GM12878 (cell line): ENCODE results near the gene LUZP2. TPM values are rescaled to one million over a fixed set of nuclear protein-coding genes. Genes with fewer than 3 reads are reported as not detected.

Experiments used
- ATAC-seq: fragments of 200-7000 bp; cut with Tn5 transposase; 3 replicates; pipeline ENCODE4 v1.9.1; 2020; ENCODE audit warnings: mild to moderate bottlenecking, moderate library complexity
- BruUV-seq: library from RNA; stranded (reverse); fragments of 400-500 nt; replicated peaks from 2 replicates; lab custom pipeline; 2021; lab: Mats Ljungman, UMichigan
- CTCF ChIA-PET: fragments of 300-600 bp; sonication (Branson Sonifier 250); formaldehyde crosslinking; extraction: SDS; loops from one replicate; lab custom pipeline; 2021; ENCODE audit warnings: inconsistent platforms; lab: Yijun Ruan, JAX
- POLR2A ChIA-PET: fragments of 350-600 bp; formaldehyde crosslinking; extraction: SDS; loops from one replicate; lab custom pipeline; 2021; ENCODE audit warnings: inconsistent platforms; lab: Charles Lee
- RAD21 ChIA-PET: fragments of 300-600 bp; sonication (Branson Sonifier 250); formaldehyde crosslinking; loops from one replicate; lab custom pipeline; 2023; ENCODE audit warnings: antibody characterized with exemption; ENCODE audit not compliant: unreplicated experiment; lab: Charles Lee
- SMC1A ChIA-PET: fragments of 300-600 bp; sonication (Branson Sonifier 250); formaldehyde crosslinking; loops from one replicate; lab custom pipeline; 2023; ENCODE audit not compliant: unreplicated experiment, uncharacterized antibody; lab: Charles Lee
- DNase-seq: peaks from one replicate; pipeline ENCODE4 v3.0.0-alpha.2; 2011; ENCODE audit warnings: low read depth, low spot score
- FAIRE-seq: peaks from 3 replicates; lab custom pipeline; 2011; peaks lifted over from hg19 to GRCh38; lab: Jason Lieb, UNC
- H2AFZ ChIP-seq: 2 replicates; pipeline ENCODE4 v1.6.0; 2011; ENCODE audit warnings: low read depth, low read length, control low read depth; ENCODE audit not compliant: control insufficient read depth
- H3K27ac ChIP-seq: 2 replicates; pipeline ENCODE4 v1.5.1; 2011; ENCODE audit warnings: control low read depth; ENCODE audit not compliant: control insufficient read depth, insufficient read depth
- H3K27me3 ChIP-seq, 2 experiments: replicated peaks in 1 of 2; 2 replicates each; pipeline versions ENCODE4 v1.6.0 to v1.6.1; 2011; ENCODE audit warnings: low read length in 1 of 2; ENCODE audit not compliant: control insufficient read depth in 2 of 2, insufficient read depth in 2 of 2
- H3K36me3 ChIP-seq, 2 experiments: 2 replicates each; pipeline ENCODE4 v1.5.1; 2011; ENCODE audit warnings: low read length in 1 of 2; ENCODE audit not compliant: control insufficient read depth in 2 of 2, insufficient read depth in 2 of 2
- H3K4me1 ChIP-seq: 2 replicates; pipeline ENCODE4 v1.6.1; 2011; ENCODE audit warnings: mild to moderate bottlenecking, low read length, moderate library complexity, mixed read lengths; ENCODE audit not compliant: control insufficient read depth, insufficient read depth
- H3K4me2 ChIP-seq: 2 replicates; pipeline ENCODE4 v1.6.0; 2011; ENCODE audit warnings: control low read depth; ENCODE audit not compliant: control insufficient read depth, insufficient read depth
- H3K4me3 ChIP-seq: fragments of 200-600 bp; sonication (generic); 2 replicates; pipeline ENCODE4 v1.5.1; 2016
- H3K79me2 ChIP-seq: 2 replicates; pipeline ENCODE4 v1.6.0; 2011; ENCODE audit warnings: low read length; ENCODE audit not compliant: control insufficient read depth, insufficient read depth
- H3K9ac ChIP-seq: 2 replicates; pipeline ENCODE4 v1.8.0; 2011; ENCODE audit warnings: low read length, control low read depth, mixed read lengths; ENCODE audit not compliant: control insufficient read depth, insufficient read depth
- H3K9me3 ChIP-seq: replicated peaks from 3 replicates; pipeline ENCODE4 v1.5.1; 2011; ENCODE audit warnings: mild to moderate bottlenecking, low read length; ENCODE audit not compliant: control insufficient read depth, insufficient read depth
- H4K20me1 ChIP-seq: 2 replicates; pipeline ENCODE4 v1.6.0; 2011; ENCODE audit not compliant: control insufficient read depth, insufficient read depth
- CBX3 ChIP-seq: fragments of 200-600 bp; sonication (generic); IDR thresholded peaks from 2 replicates; pipeline ENCODE4 v1.6.1; 2016; ENCODE audit warnings: low read depth, borderline replicate concordance
- CEBPB ChIP-seq, 2 experiments: fragments of 150-350 bp in 1 of 2; IDR thresholded peaks; 2 replicates each; pipeline ENCODE4 v1.6.1; 2012 to 2014; ENCODE audit warnings: low read depth in 2 of 2, low read length in 2 of 2, borderline replicate concordance in 1 of 2, inconsistent platforms in 1 of 2
- CREB1 ChIP-seq: IDR thresholded peaks from 2 replicates; pipeline ENCODE4 v1.6.1; 2012; ENCODE audit warnings: low read depth, mild to moderate bottlenecking, inconsistent platforms
- LARP7 ChIP-seq: fragments of 450-650 bp; IDR thresholded peaks from 2 replicates; pipeline ENCODE4 v1.6.1; 2017; ENCODE audit warnings: mild to moderate bottlenecking
- MTA3 ChIP-seq: IDR thresholded peaks from 2 replicates; pipeline ENCODE4 v1.6.1; 2012; ENCODE audit warnings: low read length, inconsistent platforms, borderline replicate concordance
- POU2F2 ChIP-seq: IDR thresholded peaks from 3 replicates; pipeline ENCODE4 v1.6.1; 2011; ENCODE audit warnings: low read depth, mild to moderate bottlenecking, low read length, borderline replicate concordance
- RAD21 ChIP-seq: IDR thresholded peaks from 2 replicates; pipeline ENCODE4 v1.6.1; 2011; ENCODE audit warnings: mild to moderate bottlenecking, low read depth, low read length, moderate library complexity; ENCODE audit not compliant: insufficient read depth
- RELA ChIP-seq: fragments of 450-650 bp; IDR thresholded peaks from 2 replicates; pipeline ENCODE4 v1.8.0; 2014; ENCODE audit warnings: borderline replicate concordance; ENCODE audit not compliant: partially characterized antibody
- SMARCA5 ChIP-seq: fragments of 450-650 bp; IDR thresholded peaks from 2 replicates; pipeline ENCODE4 v1.6.1; 2017; ENCODE audit warnings: mild to moderate bottlenecking
- ZNF217 ChIP-seq: fragments of 450-650 bp; IDR thresholded peaks from 2 replicates; pipeline ENCODE4 v1.6.1; 2017; ENCODE audit warnings: antibody characterized with exemption, mild to moderate bottlenecking
- ZNF274 ChIP-seq: IDR thresholded peaks from one replicate; pipeline ENCODE4 v1.8.0; 2011; ENCODE audit not compliant: insufficient read length, insufficient read depth
- WGBS: methylation state at CpG from one replicate; pipeline ENCODE4 v1.1.6; 2016; ENCODE audit warnings: low lambda C conversion rate; ENCODE audit not compliant: insufficient replicate concordance, insufficient coverage; ENCODE audit errors: missing lambda C conversion rate; 5-methylcytosine and 5-hydroxymethylcytosine counted together
- in situ Hi-C: fragments of 300-500 bp; cut with MboI; formaldehyde crosslinking; loops from 9 replicates; pipeline ENCODE4 v1.14.3; 2018; ENCODE audit warnings: mixed read lengths
- intact Hi-C: fragments of 100-400 bp; cut with micrococcal nuclease; formaldehyde crosslinking; loops from one replicate; pipeline ENCODE4 v1.14.2; 2022; ENCODE audit not compliant: unreplicated experiment
- polyA plus RNA-seq, 11 experiments: library from polyadenylated mRNA; depleted of rRNA in 4 of 11; unstranded in 6 of 11; stranded (reverse) in 5 of 11; fragments of >200 nt; fragmentation: Nextera tagmentation in 4 of 11; fragmentation: Illumina TruSeq in 1 of 11; extraction: Ambion mirVana in 4 of 11; extraction: Trizol in 1 of 11; gene quantifications; 1 replicate in 1 of 11; 2 replicates in 10 of 11; pipeline versions ENCODE4 v1.2.1 to v1.2.3, GENCODE V29; 2011 to 2016; ENCODE audit warnings: inconsistent platforms in 2 of 11, missing spikeins in 2 of 11, low read depth in 1 of 11
- total RNA-seq, 4 experiments: library from RNA; depleted of rRNA in 3 of 4; stranded (reverse); fragments of >200 nt in 3 of 4; fragmentation: Illumina TruSeq in 1 of 4; extraction: Trizol in 1 of 4; gene quantifications; 2 replicates each; pipeline versions ENCODE4 v1.2.1 to v1.2.3, GENCODE V29; 2013 to 2021
- TF ChIP-seq, protein P1 (sequence below): fragments of 450-650 bp; IDR thresholded peaks from 2 replicates; pipeline ENCODE4 v1.6.1; 2017; ENCODE audit warnings: mild to moderate bottlenecking, low read depth, inconsistent platforms; ENCODE audit not compliant: poor library complexity, severe bottlenecking
- TF ChIP-seq, protein P2 (sequence below): fragments of 450-650 bp; formaldehyde crosslinking; IDR thresholded peaks from 2 replicates; pipeline ENCODE4 v1.5.0; 2022; ENCODE audit warnings: mild to moderate bottlenecking, missing genetic modification characterization
- TF ChIP-seq, protein P3 (sequence below): fragments of 450-650 bp; conservative IDR thresholded peaks from 2 replicates; pipeline ENCODE4 v1.6.1; 2017; ENCODE audit warnings: mild to moderate bottlenecking, moderate library complexity

LUZP2 gene
- total and polyA plus RNA-seq, 10 of the 15 experiments (the other 5 are each of a cell fraction or from before 2014, with no cell fraction given): not detected

DNA sequence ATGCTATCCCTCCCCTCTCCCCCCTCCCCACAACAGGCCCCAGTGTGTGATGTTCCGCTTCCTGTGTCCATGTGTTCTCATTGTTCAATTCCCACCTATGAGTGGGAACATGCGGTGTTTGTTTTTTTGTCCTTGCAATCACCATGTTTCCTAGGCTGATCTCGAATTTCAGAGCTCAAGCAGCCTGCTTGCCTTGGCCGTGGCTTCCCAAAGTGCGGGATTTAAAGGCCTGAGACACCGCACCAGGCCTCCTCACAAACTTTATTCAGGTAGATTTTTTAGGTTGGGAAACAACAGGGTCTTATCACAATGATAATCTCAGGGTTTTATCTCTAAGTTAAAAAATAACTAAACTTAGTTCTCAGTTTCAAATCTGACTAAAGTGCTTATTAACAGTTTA lies 125.4 kb downstream of the LUZP2 start (continued):
- TF ChIP-seq, protein P1, sequence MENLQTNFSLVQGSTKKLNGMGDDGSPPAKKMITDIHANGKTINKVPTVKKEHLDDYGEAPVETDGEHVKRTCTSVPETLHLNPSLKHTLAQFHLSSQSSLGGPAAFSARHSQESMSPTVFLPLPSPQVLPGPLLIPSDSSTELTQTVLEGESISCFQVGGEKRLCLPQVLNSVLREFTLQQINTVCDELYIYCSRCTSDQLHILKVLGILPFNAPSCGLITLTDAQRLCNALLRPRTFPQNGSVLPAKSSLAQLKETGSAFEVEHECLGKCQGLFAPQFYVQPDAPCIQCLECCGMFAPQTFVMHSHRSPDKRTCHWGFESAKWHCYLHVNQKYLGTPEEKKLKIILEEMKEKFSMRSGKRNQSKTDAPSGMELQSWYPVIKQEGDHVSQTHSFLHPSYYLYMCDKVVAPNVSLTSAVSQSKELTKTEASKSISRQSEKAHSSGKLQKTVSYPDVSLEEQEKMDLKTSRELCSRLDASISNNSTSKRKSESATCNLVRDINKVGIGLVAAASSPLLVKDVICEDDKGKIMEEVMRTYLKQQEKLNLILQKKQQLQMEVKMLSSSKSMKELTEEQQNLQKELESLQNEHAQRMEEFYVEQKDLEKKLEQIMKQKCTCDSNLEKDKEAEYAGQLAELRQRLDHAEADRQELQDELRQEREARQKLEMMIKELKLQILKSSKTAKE: no peak
- no peak for TF ChIP-seq LARP7
- TF ChIP-seq SMARCA5: no peak

DNA sequence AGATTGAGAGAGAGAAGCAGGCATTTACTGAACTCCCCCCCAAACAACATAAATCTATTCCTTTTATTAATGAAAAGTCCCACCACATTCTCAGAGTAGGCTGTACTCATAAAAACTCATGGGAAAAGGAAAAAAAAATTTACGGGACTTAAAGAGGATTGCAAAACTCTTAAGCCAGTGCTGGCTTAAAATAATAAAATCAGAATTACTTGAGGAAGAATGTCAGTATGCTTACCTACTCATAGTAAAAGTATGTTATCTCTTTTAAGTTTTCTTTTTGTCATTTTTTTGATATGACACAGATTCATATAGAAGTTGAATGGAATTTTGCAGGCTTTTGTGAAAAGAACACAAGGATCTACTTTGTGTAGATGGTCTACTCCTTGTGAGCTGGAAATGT lies 126.3 kb downstream of the LUZP2 start:
- Histone ChIP-seq H3K9ac (no peak overlapping the region), H3K4me1 (no peaks in the 10 kb centered on the region), H3K27me3 (no peaks in the 10 kb centered on the region), H3K79me2 (no peaks in the 10 kb centered on the region), H3K4me3 (no peak overlapping the region), H4K20me1 (no peaks in the 10 kb centered on the region), H3K9me3 (no peaks in the 10 kb centered on the region), H3K27ac (no peak overlapping the region), H3K4me2 (no peak overlapping the region), H2AFZ (no peak overlapping the region), H3K36me3 (no peaks in the 10 kb centered on the region)
- WGBS: 71% methylated on average over 1 of the region's 1 CpG
- FAIRE-seq: no peak
- ATAC-seq: no peak
- intact Hi-C loops (no loop called here), in situ Hi-C loops (no loop called here)
- no TSS peak for BruUV-seq
- no peak for DNase-seq
- ChIA-PET POLR2A (no interaction called here), CTCF (interaction anchor here (0.7 kb wide), 1 partner anchor 147 kb away, joined by 3 read pairs; no protein-coding TSS in a partner anchor), RAD21 (no interaction called here), SMC1A (no interaction called here)
- TF ChIP-seq, protein P2, sequence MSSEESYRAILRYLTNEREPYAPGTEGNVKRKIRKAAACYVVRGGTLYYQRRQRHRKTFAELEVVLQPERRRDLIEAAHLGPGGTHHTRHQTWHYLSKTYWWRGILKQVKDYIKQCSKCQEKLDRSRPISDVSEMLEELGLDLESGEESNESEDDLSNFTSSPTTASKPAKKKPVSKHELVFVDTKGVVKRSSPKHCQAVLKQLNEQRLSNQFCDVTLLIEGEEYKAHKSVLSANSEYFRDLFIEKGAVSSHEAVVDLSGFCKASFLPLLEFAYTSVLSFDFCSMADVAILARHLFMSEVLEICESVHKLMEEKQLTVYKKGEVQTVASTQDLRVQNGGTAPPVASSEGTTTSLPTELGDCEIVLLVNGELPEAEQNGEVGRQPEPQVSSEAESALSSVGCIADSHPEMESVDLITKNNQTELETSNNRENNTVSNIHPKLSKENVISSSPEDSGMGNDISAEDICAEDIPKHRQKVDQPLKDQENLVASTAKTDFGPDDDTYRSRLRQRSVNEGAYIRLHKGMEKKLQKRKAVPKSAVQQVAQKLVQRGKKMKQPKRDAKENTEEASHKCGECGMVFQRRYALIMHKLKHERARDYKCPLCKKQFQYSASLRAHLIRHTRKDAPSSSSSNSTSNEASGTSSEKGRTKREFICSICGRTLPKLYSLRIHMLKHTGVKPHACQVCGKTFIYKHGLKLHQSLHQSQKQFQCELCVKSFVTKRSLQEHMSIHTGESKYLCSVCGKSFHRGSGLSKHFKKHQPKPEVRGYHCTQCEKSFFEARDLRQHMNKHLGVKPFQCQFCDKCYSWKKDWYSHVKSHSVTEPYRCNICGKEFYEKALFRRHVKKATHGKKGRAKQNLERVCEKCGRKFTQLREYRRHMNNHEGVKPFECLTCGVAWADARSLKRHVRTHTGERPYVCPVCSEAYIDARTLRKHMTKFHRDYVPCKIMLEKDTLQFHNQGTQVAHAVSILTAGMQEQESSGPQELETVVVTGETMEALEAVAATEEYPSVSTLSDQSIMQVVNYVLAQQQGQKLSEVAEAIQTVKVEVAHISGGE (CRISPR knock-in tag): no peak
- no peak for TF ChIP-seq ZNF274
- TF ChIP-seq CEBPB (IDR thresholded peaks at IDR 0.05; ENCODE audit: borderline replicate concordance in 1 of 2, low read depth in 2 of 2, low read length in 2 of 2): no peak
- TF ChIP-seq MTA3: no peak
- no peak for TF ChIP-seq RELA
- no peak for TF ChIP-seq CBX3
- no peak for TF ChIP-seq CREB1
- TF ChIP-seq, protein P3, sequence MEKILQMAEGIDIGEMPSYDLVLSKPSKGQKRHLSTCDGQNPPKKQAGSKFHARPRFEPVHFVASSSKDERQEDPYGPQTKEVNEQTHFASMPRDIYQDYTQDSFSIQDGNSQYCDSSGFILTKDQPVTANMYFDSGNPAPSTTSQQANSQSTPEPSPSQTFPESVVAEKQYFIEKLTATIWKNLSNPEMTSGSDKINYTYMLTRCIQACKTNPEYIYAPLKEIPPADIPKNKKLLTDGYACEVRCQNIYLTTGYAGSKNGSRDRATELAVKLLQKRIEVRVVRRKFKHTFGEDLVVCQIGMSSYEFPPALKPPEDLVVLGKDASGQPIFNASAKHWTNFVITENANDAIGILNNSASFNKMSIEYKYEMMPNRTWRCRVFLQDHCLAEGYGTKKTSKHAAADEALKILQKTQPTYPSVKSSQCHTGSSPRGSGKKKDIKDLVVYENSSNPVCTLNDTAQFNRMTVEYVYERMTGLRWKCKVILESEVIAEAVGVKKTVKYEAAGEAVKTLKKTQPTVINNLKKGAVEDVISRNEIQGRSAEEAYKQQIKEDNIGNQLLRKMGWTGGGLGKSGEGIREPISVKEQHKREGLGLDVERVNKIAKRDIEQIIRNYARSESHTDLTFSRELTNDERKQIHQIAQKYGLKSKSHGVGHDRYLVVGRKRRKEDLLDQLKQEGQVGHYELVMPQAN: no peak
- no peak for TF ChIP-seq POU2F2
- no peak for TF ChIP-seq ZNF217
- TF ChIP-seq RAD21: no peak
